ENCODE results near the gene UBFD1.
"Not testable (repeated sequence)": the region's sequence is repeated elsewhere in the genome, so short reads cannot be mapped to it uniquely, and the experiment has no call there.

Gene UBFD1

GRCh38 chr16:23570992-23571632, 13.6 kb downstream of the UBFD1 start:
- DNase-seq: no peak

GRCh38 chr16:23571895-23572294, 14.4 kb downstream of the UBFD1 start:
- DNase-seq: no peak

- DNase-seq: no peak
Observed at GRCh38 chr16:23572394-23572793, 14.9 kb downstream of the UBFD1 start.

- no peak for DNase-seq
Observed at GRCh38 chr16:23573817-23574216, 16.3 kb downstream of the UBFD1 start.

GRCh38 chr16:23575834-23576233, 18.3 kb downstream of the UBFD1 start:
- no peak for DNase-seq

GRCh38 chr16:23577493-23577892, 20.0 kb downstream of the UBFD1 start:
- DNase-seq: no peak

GRCh38 chr16:23578101-23578830, 20.7 kb downstream of the UBFD1 start:
- no peak for DNase-seq

- no peak for DNase-seq
Observed at GRCh38 chr16:23579371-23579770, 21.8 kb downstream of the UBFD1 start.

- DNase-seq: no peak
Observed at GRCh38 chr16:23580391-23580790, 22.9 kb downstream of the UBFD1 start.

- no peak for DNase-seq
Observed at GRCh38 chr16:23581764-23582163, 24.2 kb downstream of the UBFD1 start.

- DNase-seq: not testable (repeated sequence)
Observed at GRCh38 chr16:23583271-23583670, 25.7 kb downstream of the UBFD1 start.

- no peak for DNase-seq
Observed at GRCh38 chr16:23584186-23585076, 26.9 kb downstream of the UBFD1 start.

- no peak for DNase-seq
Observed at GRCh38 chr16:23587726-23588125, 30.2 kb downstream of the UBFD1 start.

GRCh38 chr16:23590181-23590580, 32.7 kb downstream of the UBFD1 start:
- DNase-seq: no peak

- no peak for DNase-seq
Observed at GRCh38 chr16:23594186-23594585, 36.7 kb downstream of the UBFD1 start.

- DNase-seq: no peak
Observed at GRCh38 chr16:23595246-23595950, 37.9 kb downstream of the UBFD1 start.

- DNase-seq: peak in 1 of 2 experiments; percentile 64
Observed at GRCh38 chr16:23595951-23596720, 38.6 kb downstream of the UBFD1 start, which contains the start of gene NDUFAB1. Gene NDUFAB1 (minus strand): TSS chr16:23596316. CDS start chr16:23596290, 26 bp downstream.

GRCh38 chr16:23597003-23597756, 39.7 kb downstream of the UBFD1 start:
- peak in 1 of 2 experiments; percentile 17 for DNase-seq

- DNase-seq: no peak
Observed at GRCh38 chr16:23607726-23608125, 50.2 kb downstream of the UBFD1 start.

- peak in 1 of 2 experiments; percentile 40 for DNase-seq
Observed at GRCh38 chr16:23608194-23608593, 50.7 kb downstream of the UBFD1 start.

- DNase-seq: no peak
Observed at GRCh38 chr16:23609929-23610328, 52.4 kb downstream of the UBFD1 start.

Data from SW 1271 (cell line).